22Rv1 (cell line): Measurements from ENCODE around the gene PKP4.

Source experiments
- CTCF ChIP-seq: fragments of 450-650 bp; IDR thresholded peaks from 2 replicates; pipeline ENCODE4 v1.5.1; 2017; ENCODE audit warnings: mild to moderate bottlenecking
- ZFX ChIP-seq: fragments of 450-650 bp; IDR thresholded peaks from 2 replicates; pipeline ENCODE4 v1.6.1; 2017; ENCODE audit warnings: antibody characterized with exemption, borderline replicate concordance

DNA sequence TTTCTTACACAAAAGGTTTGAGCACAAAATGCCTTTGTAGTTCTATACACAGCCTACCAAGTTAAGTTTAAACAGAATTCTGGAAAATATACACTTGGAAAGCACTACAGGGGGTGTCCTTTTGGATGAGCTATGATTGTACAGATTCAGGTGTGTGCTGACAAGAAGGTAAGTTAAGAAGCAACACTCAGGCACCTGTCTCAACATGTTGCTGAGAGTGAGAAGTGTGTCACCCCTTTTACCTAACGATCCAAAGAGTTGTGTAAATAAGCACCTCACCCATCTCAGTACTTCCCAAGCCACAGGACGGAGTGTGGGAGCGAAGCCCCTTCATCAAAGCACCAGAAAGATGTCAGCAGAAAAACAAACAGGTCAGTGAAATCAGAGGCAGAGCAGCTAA, 228.9 kb downstream of the PKP4 start:
- no peak for TF ChIP-seq CTCF
- TF ChIP-seq ZFX: no peak
